HG03025 (cell line): ENCODE data around the gene DNAJA4.
"Not testable (repeated sequence)": the region's sequence is repeated elsewhere in the genome, so short reads cannot be mapped to it uniquely, and the experiment has no call there.

Experiments
- ATAC-seq: cut with Tn5 transposase; IDR thresholded peaks from one replicate; pipeline ENCODE4 v1.9.1; 2021; ENCODE audit warnings: mild to moderate bottlenecking, moderate library complexity; ENCODE audit not compliant: unreplicated experiment, low FRiP score

Gene DNAJA4

DNA sequence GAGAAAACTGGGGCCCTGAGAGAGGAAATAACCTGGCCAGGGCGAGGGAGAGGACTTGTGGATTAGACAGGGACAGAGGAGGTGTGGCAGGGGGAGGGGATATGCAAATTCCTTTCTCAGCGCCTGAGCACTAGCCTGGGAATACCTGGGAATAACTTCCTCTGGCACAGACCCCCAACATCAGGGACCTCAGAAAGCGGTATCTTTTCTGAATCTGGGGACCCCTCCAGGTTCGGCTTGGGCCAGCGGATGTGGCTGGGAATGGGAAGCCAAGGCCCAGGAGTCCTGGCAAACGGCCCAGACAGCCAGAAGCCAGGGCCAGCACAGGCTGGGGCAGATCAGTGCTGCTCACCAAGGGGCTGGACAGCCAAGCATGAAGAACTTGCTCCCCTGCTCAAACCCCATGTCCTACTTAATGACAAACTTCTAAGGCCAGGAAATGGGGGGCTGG is 20.8 kb upstream of the DNAJA4 start:
- ATAC-seq: no peak

DNA sequence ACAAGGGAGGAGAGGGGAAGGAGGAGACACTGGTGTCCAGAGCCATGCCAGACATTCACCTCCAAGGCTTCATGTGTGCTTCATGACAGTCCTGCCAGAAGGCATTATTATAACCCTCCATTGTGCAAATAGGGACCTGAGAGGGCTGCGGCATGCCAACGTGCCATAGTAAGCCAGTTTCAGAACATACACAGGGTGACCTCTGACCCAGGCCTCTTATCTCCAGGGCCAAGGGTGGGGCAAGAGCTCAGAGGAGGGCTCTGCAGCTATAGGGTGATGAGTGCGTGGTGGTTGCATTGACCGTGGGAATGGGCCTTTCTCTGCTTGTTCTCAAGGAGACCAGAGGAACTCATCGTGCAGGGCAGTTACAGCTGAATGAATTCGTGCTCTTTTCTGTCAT is 20.3 kb upstream of the DNAJA4 start:
- ATAC-seq: no peak

DNA sequence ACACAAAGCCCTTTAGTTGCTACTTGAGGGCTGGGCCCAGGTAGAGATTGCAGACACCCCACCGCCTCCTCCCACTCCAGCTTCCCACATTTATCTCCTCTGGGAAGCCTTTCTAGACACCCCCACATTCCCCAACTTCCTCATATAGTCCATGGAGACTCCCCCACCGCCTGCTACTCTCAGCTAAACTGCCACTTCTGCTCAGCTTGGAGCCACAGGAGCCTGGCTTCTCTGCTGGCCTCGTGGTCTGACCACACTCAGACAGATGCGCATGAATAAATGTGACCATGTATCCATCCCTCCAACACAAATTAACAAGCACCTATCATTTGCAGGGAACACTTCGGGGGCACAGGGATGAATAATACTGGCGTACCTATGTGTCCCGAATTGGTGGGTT is 19.5 kb upstream of the DNAJA4 start:
- no peak for ATAC-seq

DNA sequence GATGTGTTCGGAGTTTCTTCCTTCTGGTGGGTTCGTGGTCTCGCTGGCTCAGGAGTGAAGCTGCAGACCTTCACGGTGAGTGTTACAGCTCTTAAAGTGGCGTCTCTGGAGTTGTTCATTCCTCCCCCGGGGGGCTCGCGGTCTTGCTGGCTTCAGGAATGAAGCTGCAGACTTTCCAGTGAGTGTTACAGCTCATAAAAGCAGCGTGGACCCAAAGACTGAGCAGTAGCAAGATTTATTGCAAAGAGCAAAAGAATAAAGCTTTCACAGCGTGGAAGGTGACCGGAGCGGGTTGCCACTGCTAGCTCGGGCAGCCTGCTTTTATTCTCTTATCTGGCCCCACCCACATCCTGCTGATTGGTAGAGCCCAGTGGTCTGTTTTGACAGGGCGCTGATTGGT is 19.0 kb upstream of the DNAJA4 start:
- not testable (repeated sequence) for ATAC-seq

DNA sequence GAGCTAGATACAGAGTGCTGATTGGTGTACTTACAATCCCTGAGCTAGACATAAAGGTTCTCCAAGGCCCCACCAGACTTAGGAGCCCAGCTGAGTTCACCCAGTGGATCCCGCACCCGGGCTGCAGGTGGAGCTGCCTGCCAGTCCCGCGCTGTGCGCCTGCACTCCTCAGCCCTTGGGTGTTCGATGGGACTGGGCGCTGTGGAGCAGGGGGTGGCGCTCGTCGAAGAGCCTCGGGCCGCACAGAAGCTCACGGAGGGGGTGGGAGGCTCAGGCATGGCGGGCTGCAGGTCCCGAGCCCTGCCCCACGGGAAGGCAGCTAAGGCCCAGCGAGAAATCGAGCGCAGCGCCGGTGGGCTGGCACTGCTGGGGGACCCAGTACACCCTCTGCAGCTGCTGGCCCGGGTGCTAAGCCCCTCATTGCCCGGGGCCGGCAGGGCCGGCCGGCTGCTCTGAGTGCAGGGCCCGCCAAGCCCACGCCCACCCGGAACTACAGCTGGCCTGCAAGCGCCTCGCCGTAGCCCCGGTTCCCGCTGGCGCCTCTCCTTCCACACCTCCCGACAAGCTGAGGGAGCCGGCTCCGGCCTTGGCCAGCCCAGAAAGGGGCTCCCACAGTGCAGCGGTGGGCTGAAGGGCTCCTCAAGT is 18.3 kb upstream of the DNAJA4 start:
- not testable (repeated sequence) for ATAC-seq

DNA sequence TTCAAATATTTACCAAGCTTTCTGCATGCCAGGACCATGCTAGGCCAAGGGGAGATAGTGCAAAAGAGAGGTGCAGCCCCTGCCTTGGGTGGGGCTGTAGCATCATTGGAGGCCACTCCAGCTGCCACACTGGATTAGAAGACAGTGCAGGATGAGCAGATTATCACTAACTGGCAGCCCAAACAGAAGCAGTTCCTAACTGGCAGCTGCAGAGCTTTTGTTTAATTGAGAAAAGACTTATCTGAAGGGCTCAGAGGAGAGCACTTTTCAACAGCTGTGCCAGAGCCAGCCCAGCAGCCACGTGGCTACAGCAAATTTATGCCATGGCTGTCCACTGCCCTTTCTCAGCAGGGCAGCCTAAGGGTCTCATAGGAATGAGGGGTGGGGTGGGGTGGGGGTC is 16.5 kb upstream of the DNAJA4 start:
- ATAC-seq: no peak

DNA sequence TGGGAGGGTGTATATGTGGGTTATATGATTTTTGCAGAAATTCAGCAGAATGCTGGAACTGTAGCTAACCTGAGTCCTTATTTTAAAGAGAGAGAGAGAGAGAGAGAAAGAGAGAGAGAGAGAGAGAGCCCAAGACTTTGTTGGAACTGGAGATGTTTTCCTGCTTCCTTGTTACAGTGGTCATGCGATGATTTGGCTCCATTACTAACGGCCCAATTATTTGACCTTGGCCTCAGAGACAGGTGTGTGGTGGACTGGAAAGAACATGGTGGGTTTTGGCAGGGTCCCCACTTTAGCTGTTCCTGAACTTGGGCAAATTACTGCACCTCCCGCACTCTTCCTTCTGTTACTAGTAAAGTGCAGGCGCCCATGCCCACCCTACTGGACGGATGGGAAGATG is 15.2 kb upstream of the DNAJA4 start:
- no peak for ATAC-seq

DNA sequence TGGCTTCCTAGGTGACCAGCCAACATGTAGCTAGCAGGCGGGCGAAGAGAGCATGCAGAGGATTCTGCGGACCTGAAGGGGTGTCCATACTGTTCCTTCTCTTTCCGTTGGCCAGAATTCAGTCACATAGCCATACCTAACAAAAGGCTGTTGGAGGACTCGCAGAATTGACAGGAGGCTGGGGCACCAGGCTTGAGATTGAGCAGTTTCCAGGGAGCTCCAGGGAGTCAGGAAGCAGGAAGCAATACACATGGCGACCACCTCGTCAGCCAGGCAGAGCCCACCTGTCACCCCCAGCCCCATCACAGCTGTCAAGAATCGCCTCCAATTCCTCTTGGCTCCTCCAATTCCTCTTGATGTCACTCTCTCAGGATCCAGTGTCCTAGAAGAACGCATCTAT is 13.2 kb upstream of the DNAJA4 start:
- no peak for ATAC-seq

DNA sequence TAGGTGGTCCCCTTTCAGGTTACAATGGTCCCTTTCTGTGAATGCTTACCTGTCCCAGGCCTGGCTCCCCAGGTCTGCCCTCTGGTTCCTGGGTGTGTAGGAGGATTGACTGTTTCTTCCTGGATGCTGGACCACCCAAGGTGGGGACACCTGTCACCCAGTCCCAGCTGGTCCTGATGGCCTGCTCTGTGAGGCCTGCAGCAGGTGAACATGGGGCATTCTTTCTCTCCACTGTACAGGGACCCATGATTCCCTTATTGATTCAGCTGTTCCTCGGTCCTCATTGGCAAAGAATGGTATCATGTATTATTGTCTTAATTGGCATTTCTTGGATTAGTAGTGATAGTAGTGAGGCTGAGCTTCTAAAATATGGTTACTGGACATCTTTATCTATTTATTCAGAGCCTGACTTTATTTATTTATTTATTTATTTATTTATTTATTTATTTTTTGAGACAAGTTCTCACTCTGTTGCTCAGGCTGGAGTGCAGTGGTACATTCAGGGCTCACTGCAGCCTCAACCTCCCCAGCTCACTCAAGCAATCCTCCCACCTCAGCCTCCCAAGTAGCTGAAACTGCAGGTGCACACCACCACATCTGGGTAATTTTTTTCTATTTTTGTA is 8.8 kb upstream of the DNAJA4 start:
- ATAC-seq: no peak

DNA sequence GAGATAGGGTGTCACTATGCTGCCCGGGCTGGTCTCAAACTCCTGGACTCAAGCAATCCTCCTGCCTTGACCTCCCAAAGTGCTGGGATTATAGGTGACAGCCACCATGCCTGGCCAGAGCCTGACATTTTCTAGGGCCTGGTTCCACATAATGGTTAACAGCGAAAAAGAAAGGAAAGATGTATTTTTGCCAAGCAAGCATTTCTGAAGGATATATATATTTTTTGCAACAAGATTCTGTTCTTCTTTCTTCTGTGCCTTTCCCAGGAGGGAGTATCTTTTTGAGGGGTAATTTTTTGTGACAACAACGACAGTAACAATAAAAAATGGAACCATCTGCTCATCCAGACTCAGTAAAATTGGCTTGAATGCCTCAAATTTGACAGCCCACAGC is 8.3 kb upstream of the DNAJA4 start:
- no peak for ATAC-seq

DNA sequence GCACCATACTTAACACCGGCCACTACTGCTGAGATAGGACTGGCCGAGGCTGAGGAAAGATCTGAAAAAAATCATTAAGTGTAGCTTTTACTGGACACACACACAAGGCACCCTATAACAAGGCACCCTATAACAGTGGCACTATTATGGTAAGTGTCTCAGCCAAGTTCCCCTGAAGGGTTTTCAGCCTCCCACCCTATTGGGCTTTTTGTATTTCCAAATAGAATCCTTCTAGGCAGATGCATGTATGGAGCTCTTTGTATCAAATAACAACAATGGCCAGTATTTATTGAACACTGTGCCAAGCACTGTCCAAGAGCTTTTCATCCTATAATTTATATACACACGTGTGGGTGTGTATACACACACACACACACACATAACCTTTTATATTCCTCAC is 6.7 kb upstream of the DNAJA4 start:
- no peak for ATAC-seq

DNA sequence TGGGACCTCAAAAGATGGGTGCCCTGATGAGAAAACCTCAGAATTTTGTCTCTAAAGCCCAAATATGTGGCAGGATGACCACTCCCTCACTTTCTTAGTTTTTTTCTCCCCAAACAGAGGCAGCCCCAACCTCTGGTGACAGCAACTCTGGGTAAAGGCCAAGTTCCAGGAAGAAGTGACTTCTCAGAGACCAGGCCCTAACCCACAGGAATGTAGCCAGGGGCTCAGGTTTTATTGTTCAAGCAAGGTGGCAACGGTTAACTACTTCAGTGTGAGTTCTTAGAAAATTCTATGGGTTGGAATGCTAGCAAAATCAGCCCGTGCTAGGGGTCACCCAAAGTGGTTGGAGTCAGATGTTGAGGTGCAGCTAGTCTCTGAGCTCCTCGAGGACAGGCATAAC is 5.1 kb upstream of the DNAJA4 start:
- ATAC-seq: no peak

DNA sequence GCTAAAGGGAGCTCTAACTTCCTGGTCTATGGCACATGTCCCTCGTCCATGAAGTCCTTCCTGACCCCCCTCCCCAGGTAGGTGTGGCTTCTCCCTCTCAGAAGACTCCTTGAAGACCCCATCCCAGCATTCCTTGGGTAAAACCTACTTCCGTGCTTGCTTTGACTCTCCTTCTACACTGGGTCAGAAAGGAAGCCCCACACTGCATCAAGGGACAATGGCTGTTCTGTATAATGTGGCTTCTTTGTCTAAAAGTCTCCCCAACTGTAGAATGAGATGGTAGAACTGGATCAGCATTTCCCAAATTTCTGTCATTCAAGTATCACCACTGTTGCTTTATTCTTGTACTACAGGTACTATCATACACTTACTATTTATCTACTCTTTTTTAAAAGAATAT is 3.9 kb upstream of the DNAJA4 start:
- no peak for ATAC-seq

DNA sequence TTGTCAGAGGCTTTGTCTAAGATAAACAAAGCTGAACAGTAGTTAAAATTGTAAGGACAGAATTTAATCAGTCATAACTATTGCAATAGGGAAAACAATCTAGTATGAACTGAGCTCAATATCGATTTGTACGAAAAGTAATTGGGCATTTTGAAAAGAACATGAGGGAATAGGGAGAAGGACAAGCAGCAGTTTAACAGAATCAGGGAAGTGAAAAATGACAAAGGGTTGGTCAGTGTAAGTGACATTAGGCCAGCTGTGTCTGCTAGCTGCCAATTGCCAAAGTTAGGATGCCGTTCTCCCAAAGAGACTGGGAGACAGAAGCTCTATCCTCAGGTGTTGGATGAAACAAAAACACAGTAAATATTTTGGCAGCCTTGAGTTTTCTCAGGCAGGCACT is 3.3 kb upstream of the DNAJA4 start:
- no peak for ATAC-seq

DNA sequence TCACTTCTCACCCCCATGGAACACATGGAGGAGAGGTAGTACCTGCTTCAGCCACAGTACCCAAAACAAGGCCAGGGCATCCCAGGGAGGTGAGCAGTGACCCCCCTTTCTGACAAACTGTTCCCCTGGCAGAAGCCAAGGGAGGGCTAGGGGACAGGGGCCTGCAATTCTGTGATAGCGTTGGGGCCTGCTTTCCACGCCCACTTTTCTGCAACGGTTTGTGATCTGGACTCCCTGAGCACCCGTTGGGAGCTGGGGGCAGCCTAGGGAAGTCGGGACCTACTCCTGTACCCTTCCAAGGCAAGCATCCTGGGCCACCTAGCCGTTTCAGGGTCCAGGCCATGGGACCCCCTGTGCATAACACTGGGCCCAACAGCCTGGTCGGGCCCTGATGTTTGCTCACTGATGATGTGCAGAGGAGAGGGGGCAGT is 996 bp upstream of the DNAJA4 start:
- ATAC-seq: no peak

DNA sequence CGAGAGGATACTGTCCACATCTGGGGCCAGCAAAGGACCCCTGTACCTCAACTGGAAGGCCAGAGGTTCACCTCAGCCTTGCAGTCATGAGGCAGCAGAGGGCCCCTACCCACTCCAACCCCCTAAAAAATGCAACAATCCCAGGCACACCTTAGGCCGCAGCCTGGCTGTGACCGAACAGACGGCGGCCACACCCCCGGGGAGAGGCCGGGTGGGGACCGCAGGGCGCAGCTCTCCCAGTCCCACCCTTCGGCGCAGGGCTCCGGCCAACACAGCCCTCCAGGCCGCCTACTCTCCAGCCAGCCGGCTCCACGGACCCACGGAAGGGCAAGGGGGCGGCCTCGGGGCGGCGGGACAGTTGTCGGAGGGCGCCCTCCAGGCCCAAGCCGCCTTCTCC is 457 bp upstream of the DNAJA4 start:
- no peak for ATAC-seq

DNA sequence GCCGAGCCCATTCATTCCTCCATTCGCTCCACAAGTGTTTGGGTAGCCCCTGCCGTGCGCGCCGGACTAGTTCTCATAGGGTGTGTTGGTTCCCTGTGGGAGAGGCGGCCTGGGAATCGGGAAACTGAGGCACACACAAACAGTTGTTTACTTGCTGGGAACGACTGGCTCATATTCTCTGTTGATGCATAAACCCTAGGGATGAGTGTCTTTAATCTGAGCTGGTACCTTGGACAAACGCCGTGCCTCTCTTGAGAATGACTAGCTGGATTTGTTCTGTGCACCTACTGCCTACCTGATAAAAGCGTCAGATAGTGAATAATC is 737 bp downstream of the DNAJA4 start:
- no peak for ATAC-seq

DNA sequence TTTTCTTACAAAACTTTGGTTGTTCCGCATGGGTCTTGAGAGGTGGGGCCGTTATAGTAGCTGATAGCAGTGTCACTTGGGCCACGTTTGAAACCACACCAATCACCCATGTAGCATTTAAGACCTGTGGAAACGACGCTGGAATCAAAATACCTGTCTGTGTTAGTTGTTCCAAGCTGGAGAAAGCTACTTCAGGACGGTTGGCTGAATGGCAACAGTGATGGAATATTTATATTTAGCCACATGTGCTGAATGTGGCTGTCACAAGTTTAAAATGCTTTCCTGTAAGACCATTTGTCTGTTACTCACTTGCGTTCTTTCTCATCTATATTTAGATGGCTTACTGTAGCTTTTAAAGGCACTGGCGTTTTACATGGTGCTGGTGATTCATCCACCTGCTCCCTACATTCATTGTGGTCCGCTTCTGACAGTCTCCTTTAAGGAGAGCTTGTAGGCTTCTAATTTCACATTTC is 1.4 kb downstream of the DNAJA4 start:
- ATAC-seq: no peak

DNA sequence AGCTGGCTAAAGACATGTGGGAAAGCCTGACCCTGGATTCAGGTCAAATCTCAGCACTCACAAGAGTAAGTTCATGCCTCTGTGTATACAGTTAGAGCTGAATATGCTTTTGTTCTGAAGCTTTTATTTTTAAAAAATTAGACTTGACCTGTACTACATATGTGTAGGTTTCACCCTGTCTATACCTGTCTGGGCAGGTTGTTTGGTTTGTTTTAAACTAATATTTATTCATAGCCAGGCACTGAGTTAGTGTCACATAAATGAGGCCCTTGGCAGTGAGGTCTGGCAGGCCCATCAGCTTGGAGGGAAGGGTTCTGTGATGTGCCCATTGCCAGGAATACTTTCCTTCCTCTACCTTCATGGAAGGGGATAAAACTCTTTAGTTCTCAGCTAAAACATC is 1.9 kb downstream of the DNAJA4 start:
- no peak for ATAC-seq

DNA sequence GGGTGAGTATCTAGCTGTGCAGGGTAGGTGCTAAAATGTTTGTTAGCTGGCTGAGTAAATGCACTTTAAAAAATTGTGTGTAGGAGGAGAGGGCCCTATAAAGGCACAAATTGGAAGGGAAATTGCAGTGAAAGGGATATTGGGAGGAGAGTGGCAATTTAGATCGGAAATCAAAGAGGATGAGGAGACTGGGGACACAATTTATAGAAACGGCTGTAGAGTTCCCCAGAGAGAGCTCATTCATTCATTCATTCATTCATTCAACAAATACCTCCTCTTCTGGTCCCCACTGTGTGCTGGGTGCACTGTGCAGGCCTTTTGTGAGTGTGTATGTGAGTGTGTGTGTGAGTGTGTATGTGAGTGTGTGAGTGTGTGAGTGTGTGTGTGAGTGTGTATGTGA is 2.4 kb downstream of the DNAJA4 start:
- no peak for ATAC-seq

DNA sequence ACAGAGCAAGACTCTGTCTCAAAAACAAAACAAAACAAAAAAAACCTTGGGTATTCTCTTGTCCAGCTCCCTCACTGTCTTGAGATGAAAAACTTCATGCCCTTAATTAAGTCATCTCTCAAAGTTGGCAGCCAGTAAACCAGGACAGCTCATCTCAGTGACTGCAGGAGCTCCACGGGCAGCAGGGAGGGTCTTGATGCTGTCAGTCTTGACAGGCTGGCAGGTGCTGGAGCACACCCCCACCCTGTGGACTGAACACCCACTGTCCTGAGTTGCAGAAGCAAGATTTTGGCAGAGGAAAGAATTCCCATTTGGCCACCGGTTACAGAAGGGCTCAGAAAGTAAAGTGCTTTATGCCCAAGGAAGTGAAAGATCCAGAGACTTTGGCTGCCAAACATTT is 8.0 kb downstream of the DNAJA4 start:
- no peak for ATAC-seq

DNA sequence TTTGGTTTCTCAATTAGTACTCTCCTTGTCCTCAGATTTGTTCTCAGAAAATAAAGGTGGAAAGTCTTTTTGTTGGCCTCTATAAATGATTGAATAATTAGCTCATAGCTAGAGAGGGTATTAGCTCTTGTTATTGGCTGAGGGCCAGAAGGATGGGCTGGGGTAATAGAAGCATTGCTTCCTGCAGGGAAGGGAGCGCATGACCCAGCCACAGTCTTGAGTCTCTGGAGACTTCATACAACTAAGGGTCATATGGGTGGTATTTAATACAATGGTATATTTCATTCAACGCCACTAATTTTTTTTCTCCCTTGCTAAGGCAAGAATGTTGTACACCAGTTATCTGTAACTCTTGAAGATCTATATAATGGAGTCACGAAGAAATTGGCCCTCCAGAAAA is 8.4 kb downstream of the DNAJA4 start:
- ATAC-seq: no peak

DNA sequence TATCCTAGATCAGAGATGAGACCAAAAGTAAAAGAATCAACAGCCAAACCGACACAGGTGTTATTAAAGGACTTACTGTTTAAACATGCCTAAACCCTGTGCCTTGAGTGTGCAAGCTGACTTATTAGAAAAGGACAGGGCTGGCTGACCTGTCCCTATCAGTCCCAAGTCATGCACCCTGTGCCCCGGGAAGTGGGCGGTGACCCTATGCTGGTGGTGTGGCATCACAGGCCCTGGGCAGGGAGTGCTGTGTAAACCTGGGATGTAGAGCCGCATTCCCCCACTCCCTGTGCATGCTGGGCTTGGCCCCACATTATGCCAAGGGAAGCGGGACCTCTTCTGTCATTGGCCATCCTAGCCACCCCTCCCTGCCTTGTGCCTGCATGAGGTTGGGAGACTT is 10.6 kb downstream of the DNAJA4 start:
- no peak for ATAC-seq
